ENCODE data around the gene ENO2. TPM values are rescaled to one million over a fixed set of nuclear protein-coding genes. Genes with fewer than 3 reads are reported as not detected.
A peak's percentile ranks its signal among the peaks of the same experiment; 100 is the strongest.

ENO2 gene
- total RNA-seq, 8 experiments from 2014 or later, result 2.6 to 399 (median 169) TPM

GRCh38 chr12:6965714-6966113 is 51.3 kb downstream of the ENO2 start:
- 60 to 100% (median 80%) methylated on average over 1 to 2 of the region's 4 CpGs; no CpG with 5 or more reads in 5 of the 10 experiments for WGBS, 10 experiments
- H3K4me1 ChIP-seq (replicated peaks in 1 of 2), result peaks cover 22 to 45% of the 10 kb centered on the region in 2 donors
- in situ Hi-C loops (cut with MboI; ENCODE audit: low pct_unique_long_range_greater_than_20kb in 2 of 9, low sequenced_read_pairs in 9 of 9, unreplicated experiment in 9 of 9), result loop anchor here in 1 of 9 experiments (25.0 kb wide), 1 partner anchor 147 kb away; the partner anchor contains the start of gene C1RL
- no peak for ATAC-seq (replicated peaks in 6 of 8)
- no peak overlapping the region for H3K27ac ChIP-seq
- H3K4me3 ChIP-seq, result no peak overlapping the region

DNA sequence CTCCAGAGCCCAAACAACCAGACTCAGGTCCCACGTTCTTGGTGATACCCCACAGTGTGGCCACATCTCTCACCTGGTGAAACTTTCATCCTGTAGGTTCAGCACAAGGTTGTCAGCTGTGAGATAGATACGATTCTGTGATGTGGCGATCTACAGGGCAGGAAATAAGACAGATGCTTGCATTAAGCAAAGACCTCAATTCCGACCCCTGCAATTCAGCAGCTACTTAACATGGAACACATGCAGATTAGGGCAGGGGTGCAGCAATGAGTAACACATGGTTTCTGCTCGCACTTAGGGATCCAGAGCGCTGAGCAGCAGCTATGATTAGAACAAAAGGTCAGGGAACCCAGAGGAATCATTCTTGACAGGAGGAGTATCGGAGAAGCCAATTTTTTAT is 52.0 kb downstream of the ENO2 start:
- in situ Hi-C loops (cut with MboI; ENCODE audit: low pct_unique_long_range_greater_than_20kb in 2 of 9, low sequenced_read_pairs in 9 of 9, unreplicated experiment in 9 of 9), result loop anchor here in 1 of 9 experiments (25.0 kb wide), 1 partner anchor 146 kb away; the partner anchor contains the start of gene C1RL

GRCh38 chr12:6967651-6968100 is 53.3 kb downstream of the ENO2 start:
- in situ Hi-C loops (cut with MboI; ENCODE audit: low pct_unique_long_range_greater_than_20kb in 2 of 9, low sequenced_read_pairs in 9 of 9, unreplicated experiment in 9 of 9), result loop anchor here in 1 of 9 experiments (25.0 kb wide), 1 partner anchor 145 kb away; the partner anchor contains the start of gene C1RL
- Histone ChIP-seq H3K4me1 (replicated peaks in 1 of 2) (peaks cover 18 to 30% of the 10 kb centered on the region in 2 donors), H3K4me3 (no peak overlapping the region), H3K27ac (no peak overlapping the region)
- 33 to 89% (median 80%) methylated on average over 1 to 5 of the region's 10 CpGs; no CpG with 5 or more reads in 7 of the 10 experiments for WGBS, 10 experiments
- ATAC-seq (replicated peaks in 6 of 8), result no peak

More for the DNA sequence above, 52.0 kb downstream of the ENO2 start:
- Histone ChIP-seq H3K4me3 (no peak overlapping the region), H3K4me1 (replicated peaks in 1 of 2) (peaks cover 22 to 44% of the 10 kb centered on the region in 2 donors), H3K27ac (no peak overlapping the region)
- ATAC-seq (replicated peaks in 6 of 8), result no peak
- 53 to 100% (median 85%) methylated on average over 1 to 5 of the region's 7 CpGs; no CpG with 5 or more reads in 2 of the 10 experiments for WGBS, 10 experiments

- Histone ChIP-seq H3K4me1 (replicated peaks in 1 of 2) (peaks cover 18 to 24% of the 10 kb centered on the region in 2 donors), H3K4me3 (no peak overlapping the region), H3K27ac (no peak overlapping the region)
- in situ Hi-C loops (cut with MboI; ENCODE audit: low pct_unique_long_range_greater_than_20kb in 2 of 9, low sequenced_read_pairs in 9 of 9, unreplicated experiment in 9 of 9), result loop anchor here in 1 of 9 experiments (25.0 kb wide), 1 partner anchor 144 kb away; the partner anchor contains the start of gene C1RL
- WGBS, 10 experiments, result 84 to 100% (median 92%) methylated on average over 1 to 5 of the region's 9 CpGs; no CpG with 5 or more reads in 3 of the 10 experiments
- no peak for ATAC-seq (replicated peaks in 6 of 8)
These were observed 54.0 kb downstream of the ENO2 start for GRCh38 chr12:6968426-6968825.

DNA sequence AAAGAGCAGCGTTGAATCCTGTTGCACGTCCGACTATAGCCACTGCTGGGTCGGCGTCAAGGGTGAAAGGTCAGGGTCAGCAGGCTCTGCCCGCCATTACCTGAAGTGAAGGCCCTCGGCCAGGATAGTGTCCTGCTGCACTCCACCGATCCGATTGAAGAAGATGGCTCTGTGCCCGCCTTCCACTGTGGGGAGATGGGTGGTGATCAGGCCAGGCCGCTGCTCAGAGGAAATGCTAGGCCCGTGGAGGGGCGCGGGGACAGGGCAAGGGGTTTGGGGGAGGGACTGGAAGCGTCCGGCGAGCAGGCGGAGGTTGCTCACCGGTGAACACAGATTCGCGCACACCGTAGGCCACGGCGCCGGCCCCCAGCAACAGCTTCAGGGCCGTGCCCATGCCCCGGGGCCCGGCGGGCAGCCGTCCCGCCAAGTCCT is 55.7 kb downstream of the ENO2 start:
- H3K27ac ChIP-seq, result peak overlapping the region; percentile 86 to 88

More for the DNA sequence above, 55.7 kb downstream of the ENO2 start:
- peaks cover 10 to 15% of the 10 kb centered on the region in 2 donors for H3K4me1 ChIP-seq (replicated peaks in 1 of 2)
- WGBS, 10 experiments, result 0 to 20% (median 0%) methylated on average over 1 to 8 of the region's 31 CpGs; no CpG with 5 or more reads in 7 of the 10 experiments
- peak overlapping the region; percentile 66 to 90 (median 79) for H3K4me3 ChIP-seq
- in situ Hi-C loops (cut with MboI; ENCODE audit: low pct_unique_long_range_greater_than_20kb in 2 of 9, low sequenced_read_pairs in 9 of 9, unreplicated experiment in 9 of 9), result loop anchor here in 1 of 9 experiments (25.0 kb wide), 1 partner anchor 142 kb away; the partner anchor contains the start of gene C1RL
- ATAC-seq (replicated peaks in 6 of 8), result peak in 5 of 8 experiments; percentile 3 to 53 (median 39)

Other genes starting within 250 kb of the ENO2 start
- 10 to 100 TPM; 16.9 to 48.5 (median 32.7) TPM for gene ZNF384, start 225.2 kb upstream of the ENO2 start, total RNA-seq
- 1 to 10 TPM in 7 of 8 experiments, under 1 TPM in 1; 0.94 to 7.9 (median 2.8) TPM for gene PIANP, start 213.8 kb upstream of the ENO2 start, total RNA-seq
- gene COPS7A, start 190.5 kb upstream of the ENO2 start, total RNA-seq, result 100 to 1,000 TPM in 1 of 8 experiments, 10 to 100 TPM in 7; 23.0 to 115 (median 44.1) TPM
- 100 to 1,000 TPM; 122 to 181 (median 151) TPM for gene MLF2, start 161.4 kb upstream of the ENO2 start, total RNA-seq
- 100 to 1,000 TPM; 117 to 609 (median 256) TPM for gene PTMS, start 148.2 kb upstream of the ENO2 start, total RNA-seq
- 1 to 10 TPM in 3 of 8 experiments, under 1 TPM in 5; 0.21 to 2.8 (median 0.66) TPM for gene LAG3, start 142.1 kb upstream of the ENO2 start, total RNA-seq
- 1 to 10 TPM in 5 of 8 experiments, under 1 TPM in 3; 0.49 to 2.8 (median 1.1) TPM for gene CD4, start 125.1 kb upstream of the ENO2 start, total RNA-seq
- 10 to 100 TPM in 5 of 8 experiments, 1 to 10 TPM in 3; 4.8 to 48.2 (median 32.8) TPM for gene GPR162, start 92.8 kb upstream of the ENO2 start, total RNA-seq
- 10 to 100 TPM in 7 of 8 experiments, 1 to 10 TPM in 1; 9.9 to 31.2 (median 17.8) TPM for gene P3H3, start 86.2 kb upstream of the ENO2 start, total RNA-seq
- gene GNB3, start 73.7 kb upstream of the ENO2 start, total RNA-seq, result 1 to 10 TPM; 1.1 to 8.4 (median 4.5) TPM
- gene CDCA3, start 63.3 kb upstream of the ENO2 start, total RNA-seq, result 10 to 100 TPM in 3 of 8 experiments, 1 to 10 TPM in 5; 3.0 to 36.3 (median 6.2) TPM
- gene USP5, start 62.4 kb upstream of the ENO2 start, total RNA-seq, result 100 to 1,000 TPM in 1 of 8 experiments, 10 to 100 TPM in 7; 52.3 to 122 (median 75.2) TPM
- 100 to 1,000 TPM; 544 to 781 (median 685) TPM for gene TPI1, start 47.0 kb upstream of the ENO2 start, total RNA-seq
- 10 to 100 TPM in 3 of 8 experiments, 1 to 10 TPM in 5; 6.3 to 13.6 (median 8.3) TPM for gene SPSB2, start 41.3 kb upstream of the ENO2 start, total RNA-seq
- 10 to 100 TPM in 3 of 8 experiments, 1 to 10 TPM in 5; 4.1 to 51.0 (median 7.1) TPM for gene LRRC23, start 9.8 kb upstream of the ENO2 start, total RNA-seq
- gene ATN1, start 13.4 kb downstream of the ENO2 start, total RNA-seq, result 10 to 100 TPM in 6 of 8 experiments, 1 to 10 TPM in 2; 4.3 to 51.5 (median 15.8) TPM
- gene RNU7-1, start 29.2 kb downstream of the ENO2 start, total RNA-seq, result not detected
- gene C12orf57, start 29.4 kb downstream of the ENO2 start, total RNA-seq, result 100 to 1,000 TPM; 150 to 828 (median 513) TPM
- gene PTPN6, start 36.8 kb downstream of the ENO2 start, total RNA-seq, result 1 to 10 TPM in 2 of 8 experiments, under 1 TPM in 6; 0.22 to 2.4 (median 0.88) TPM
- 100 to 1,000 TPM; 146 to 327 (median 222) TPM for gene PHB2, start 56.1 kb downstream of the ENO2 start, total RNA-seq
- gene EMG1, start 56.3 kb downstream of the ENO2 start, total RNA-seq, result 10 to 100 TPM; 19.5 to 53.0 (median 31.6) TPM
- gene LPCAT3, start 103.9 kb downstream of the ENO2 start, total RNA-seq, result 100 to 1,000 TPM in 1 of 8 experiments, 10 to 100 TPM in 5, 1 to 10 TPM in 2; 7.8 to 168 (median 19.7) TPM
- 100 to 1,000 TPM in 3 of 8 experiments, 10 to 100 TPM in 1, 1 to 10 TPM in 4; 1.3 to 909 (median 17.9) TPM for gene C1S, start 146.1 kb downstream of the ENO2 start, total RNA-seq
- gene C1R, start 177.9 kb downstream of the ENO2 start, total RNA-seq, result 100 to 1,000 TPM in 1 of 8 experiments, 10 to 100 TPM in 3, 1 to 10 TPM in 3, under 1 TPM in 1; 0.79 to 747 (median 6.4) TPM
- 10 to 100 TPM in 4 of 8 experiments, 1 to 10 TPM in 4; 1.5 to 61.5 (median 11.1) TPM for gene C1RL, start 194.6 kb downstream of the ENO2 start, total RNA-seq
- 1 to 10 TPM in 5 of 8 experiments, under 1 TPM in 3; 0.38 to 5.4 (median 1.4) TPM for gene RBP5, start 214.3 kb downstream of the ENO2 start, total RNA-seq
- gene CLSTN3, start 215.8 kb downstream of the ENO2 start, total RNA-seq, result 10 to 100 TPM; 15.1 to 62.6 (median 44.1) TPM